ENCODE results near the gene KL. TPM values are rescaled to one million over a fixed set of nuclear protein-coding genes. Genes with fewer than 3 reads are reported as not detected.

The KL gene
- total RNA-seq, 1 experiment from 2014 or later = not detected

- no peak for DNase-seq (ENCODE audit: unreplicated experiment)
- H3K9me3 Mint-ChIP-seq (ENCODE audit: unreplicated experiment) = no peaks in the 10 kb centered on the region
- peaks cover 48% of the 10 kb centered on the region for H3K27me3 Mint-ChIP-seq (ENCODE audit: insufficient read depth, unreplicated experiment)
- H3K27ac Mint-ChIP-seq (ENCODE audit: low read depth, unreplicated experiment) = no peak overlapping the region
- CTCF ChIA-PET = no interaction called here
- TF ChIP-seq CTCF (IDR thresholded peaks at IDR 0.05; ENCODE audit: unreplicated experiment) = no peak
- H3K4me3 Mint-ChIP-seq (ENCODE audit: unreplicated experiment) = no peak overlapping the region
- POLR2A ChIA-PET = no interaction called here
- no peaks in the 10 kb centered on the region for H3K36me3 Mint-ChIP-seq (ENCODE audit: insufficient read depth, unreplicated experiment)
- no TSS peak for BruUV-seq (replicated peaks)
- H3K4me1 Mint-ChIP-seq (ENCODE audit: insufficient read depth, unreplicated experiment) = no peaks in the 10 kb centered on the region
- intact Hi-C loops (cut with micrococcal nuclease) = no loop called here
Measured at GRCh38 chr13:33017323-33017929, 1.2 kb downstream of the KL start.

- CTCF ChIA-PET = no interaction called here
- intact Hi-C loops (cut with micrococcal nuclease) = no loop called here
Measured at GRCh38 chr13:33018886-33019285, 2.7 kb downstream of the KL start.

GRCh38 chr13:33022986-33023385 lies 6.8 kb downstream of the KL start:
- Mint-ChIP-seq H3K4me1 (ENCODE audit: insufficient read depth, unreplicated experiment) (no peaks in the 10 kb centered on the region), H3K27ac (ENCODE audit: low read depth, unreplicated experiment) (no peak overlapping the region), H3K9me3 (ENCODE audit: unreplicated experiment) (no peaks in the 10 kb centered on the region), H3K4me3 (ENCODE audit: unreplicated experiment) (no peak overlapping the region), H3K36me3 (ENCODE audit: insufficient read depth, unreplicated experiment) (no peaks in the 10 kb centered on the region), H3K27me3 (ENCODE audit: insufficient read depth, unreplicated experiment) (peaks cover 64% of the 10 kb centered on the region)
- intact Hi-C loops (cut with micrococcal nuclease) = no loop called here
- BruUV-seq (replicated peaks) = no TSS peak
- DNase-seq (ENCODE audit: unreplicated experiment) = no peak
- ChIA-PET POLR2A (interaction anchor here (0.6 kb wide), 2 partner anchors 142 to 247 kb away, joined by 3 read pairs; no protein-coding TSS in a partner anchor), CTCF (no interaction called here)
- TF ChIP-seq CTCF (IDR thresholded peaks at IDR 0.05; ENCODE audit: unreplicated experiment) = no peak

More at GRCh38 chr13:33018886-33019285, 2.7 kb downstream of the KL start:
- Mint-ChIP-seq H3K27ac (ENCODE audit: low read depth, unreplicated experiment) (no peak overlapping the region), H3K27me3 (ENCODE audit: insufficient read depth, unreplicated experiment) (peaks cover 62% of the 10 kb centered on the region), H3K4me1 (ENCODE audit: insufficient read depth, unreplicated experiment) (no peaks in the 10 kb centered on the region), H3K36me3 (ENCODE audit: insufficient read depth, unreplicated experiment) (no peaks in the 10 kb centered on the region), H3K9me3 (ENCODE audit: unreplicated experiment) (no peaks in the 10 kb centered on the region), H3K4me3 (ENCODE audit: unreplicated experiment) (no peak overlapping the region)
- DNase-seq (ENCODE audit: unreplicated experiment) = no peak
- no peak for TF ChIP-seq CTCF (IDR thresholded peaks at IDR 0.05; ENCODE audit: unreplicated experiment)
- POLR2A ChIA-PET = no interaction called here
- BruUV-seq (replicated peaks) = no TSS peak

- DNase-seq (ENCODE audit: unreplicated experiment) = no peak
- BruUV-seq (replicated peaks) = no TSS peak
- POLR2A ChIA-PET = no interaction called here
- Mint-ChIP-seq H3K27me3 (ENCODE audit: insufficient read depth, unreplicated experiment) (peaks cover 51% of the 10 kb centered on the region), H3K4me1 (ENCODE audit: insufficient read depth, unreplicated experiment) (no peaks in the 10 kb centered on the region), H3K36me3 (ENCODE audit: insufficient read depth, unreplicated experiment) (no peaks in the 10 kb centered on the region), H3K27ac (ENCODE audit: low read depth, unreplicated experiment) (no peak overlapping the region), H3K9me3 (ENCODE audit: unreplicated experiment) (no peaks in the 10 kb centered on the region), H3K4me3 (ENCODE audit: unreplicated experiment) (no peak overlapping the region)
- intact Hi-C loops (cut with micrococcal nuclease) = no loop called here
- no peak for TF ChIP-seq CTCF (IDR thresholded peaks at IDR 0.05; ENCODE audit: unreplicated experiment)
- CTCF ChIA-PET = no interaction called here
Measured at GRCh38 chr13:33025220-33025744, 9.1 kb downstream of the KL start.

All from MCF 10A (cell line).